ENCODE data around the gene SPNS3. TPM values are rescaled to one million over a fixed set of nuclear protein-coding genes. Genes with fewer than 3 reads are reported as not detected.

The SPNS3 gene
- total and polyA plus RNA-seq, 2 experiments from 2014 or later, result not detected

- Histone ChIP-seq H3K36me3 (no peaks in the 10 kb centered on the region), H3K27me3 (no peaks in the 10 kb centered on the region), H3K4me1 (ENCODE audit: low read depth) (no peaks in the 10 kb centered on the region), H3K9me3 (ENCODE audit: low read depth) (no peaks in the 10 kb centered on the region), H3K4me3 (no peak overlapping the region), H3K27ac (no peak overlapping the region)
- TF ChIP-seq, protein P1, sequence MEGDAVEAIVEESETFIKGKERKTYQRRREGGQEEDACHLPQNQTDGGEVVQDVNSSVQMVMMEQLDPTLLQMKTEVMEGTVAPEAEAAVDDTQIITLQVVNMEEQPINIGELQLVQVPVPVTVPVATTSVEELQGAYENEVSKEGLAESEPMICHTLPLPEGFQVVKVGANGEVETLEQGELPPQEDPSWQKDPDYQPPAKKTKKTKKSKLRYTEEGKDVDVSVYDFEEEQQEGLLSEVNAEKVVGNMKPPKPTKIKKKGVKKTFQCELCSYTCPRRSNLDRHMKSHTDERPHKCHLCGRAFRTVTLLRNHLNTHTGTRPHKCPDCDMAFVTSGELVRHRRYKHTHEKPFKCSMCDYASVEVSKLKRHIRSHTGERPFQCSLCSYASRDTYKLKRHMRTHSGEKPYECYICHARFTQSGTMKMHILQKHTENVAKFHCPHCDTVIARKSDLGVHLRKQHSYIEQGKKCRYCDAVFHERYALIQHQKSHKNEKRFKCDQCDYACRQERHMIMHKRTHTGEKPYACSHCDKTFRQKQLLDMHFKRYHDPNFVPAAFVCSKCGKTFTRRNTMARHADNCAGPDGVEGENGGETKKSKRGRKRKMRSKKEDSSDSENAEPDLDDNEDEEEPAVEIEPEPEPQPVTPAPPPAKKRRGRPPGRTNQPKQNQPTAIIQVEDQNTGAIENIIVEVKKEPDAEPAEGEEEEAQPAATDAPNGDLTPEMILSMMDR (IDR thresholded peaks at IDR 0.05; ENCODE audit: low read depth, low read length), result no peak
- DNase-seq (ENCODE audit: low read depth in 1 of 2, low spot score in 1 of 2), result no peak
These were observed 27.4 kb upstream of the SPNS3 start for GRCh38 chr17:4406386-4406785.

DNA sequence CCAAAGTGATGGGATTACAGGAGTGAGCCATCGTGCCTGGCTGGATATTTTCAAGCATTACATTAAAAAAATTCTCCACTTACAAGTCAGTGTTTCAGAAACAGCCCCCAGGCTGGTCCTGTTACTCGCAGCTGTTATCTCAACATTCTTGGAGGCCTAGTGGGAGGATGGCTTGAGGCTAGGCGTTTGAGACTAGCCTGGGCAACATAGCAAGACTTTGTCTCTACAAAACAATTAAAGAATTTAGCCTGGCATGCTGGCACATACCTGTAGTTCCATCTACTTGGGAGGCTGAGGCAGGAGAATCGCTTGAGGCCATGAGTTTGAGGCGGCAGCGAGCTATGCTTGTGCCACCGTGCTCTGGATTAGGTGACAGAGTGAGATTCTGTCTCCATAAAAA, 26.5 kb upstream of the SPNS3 start:
- Histone ChIP-seq H3K4me3 (no peak overlapping the region), H3K4me1 (ENCODE audit: low read depth) (no peaks in the 10 kb centered on the region), H3K36me3 (no peaks in the 10 kb centered on the region), H3K27ac (no peak overlapping the region), H3K27me3 (no peaks in the 10 kb centered on the region), H3K9me3 (ENCODE audit: low read depth) (no peaks in the 10 kb centered on the region)
- TF ChIP-seq, protein P1 (IDR thresholded peaks at IDR 0.05; ENCODE audit: low read depth, low read length), result no peak
- peak in 1 of 2 donors; percentile 45 for DNase-seq (ENCODE audit: low read depth in 1 of 2, low spot score in 1 of 2)

- Histone ChIP-seq H3K27ac (no peak overlapping the region), H3K4me3 (no peak overlapping the region), H3K4me1 (ENCODE audit: low read depth) (no peaks in the 10 kb centered on the region), H3K27me3 (no peaks in the 10 kb centered on the region), H3K36me3 (no peaks in the 10 kb centered on the region), H3K9me3 (ENCODE audit: low read depth) (no peaks in the 10 kb centered on the region)
- TF ChIP-seq, protein P1 (IDR thresholded peaks at IDR 0.05; ENCODE audit: low read depth, low read length), result no peak
- peak in 1 of 2 donors; percentile 21 for DNase-seq (ENCODE audit: low read depth in 1 of 2, low spot score in 1 of 2)
These were observed 25.9 kb upstream of the SPNS3 start for GRCh38 chr17:4407851-4408250.

DNA sequence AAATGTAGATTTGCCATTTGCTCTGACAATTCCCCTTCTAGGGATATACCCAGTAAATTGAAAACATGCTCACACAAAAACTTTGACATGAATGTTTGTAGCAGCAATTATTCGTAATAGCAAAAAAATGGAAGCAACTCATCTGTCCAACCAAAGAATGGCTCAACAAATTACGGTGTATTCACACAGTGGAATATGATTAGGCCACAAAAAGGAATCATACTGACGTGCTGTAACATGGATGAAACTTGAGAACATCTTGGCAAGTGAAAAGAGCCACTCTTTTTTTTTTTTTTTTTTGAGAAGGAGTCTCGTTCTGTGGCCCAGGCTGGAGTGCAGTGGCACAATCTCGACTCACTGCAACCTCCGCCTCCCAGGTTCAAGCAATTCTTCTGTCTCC, 24.1 kb upstream of the SPNS3 start:
- Histone ChIP-seq H3K4me1 (ENCODE audit: low read depth) (no peaks in the 10 kb centered on the region), H3K27ac (no peak overlapping the region), H3K27me3 (no peaks in the 10 kb centered on the region), H3K36me3 (no peaks in the 10 kb centered on the region), H3K4me3 (no peak overlapping the region), H3K9me3 (ENCODE audit: low read depth) (no peaks in the 10 kb centered on the region)
- DNase-seq (ENCODE audit: low read depth in 1 of 2, low spot score in 1 of 2), result no peak
- TF ChIP-seq, protein P1 (IDR thresholded peaks at IDR 0.05; ENCODE audit: low read depth, low read length), result no peak

DNA sequence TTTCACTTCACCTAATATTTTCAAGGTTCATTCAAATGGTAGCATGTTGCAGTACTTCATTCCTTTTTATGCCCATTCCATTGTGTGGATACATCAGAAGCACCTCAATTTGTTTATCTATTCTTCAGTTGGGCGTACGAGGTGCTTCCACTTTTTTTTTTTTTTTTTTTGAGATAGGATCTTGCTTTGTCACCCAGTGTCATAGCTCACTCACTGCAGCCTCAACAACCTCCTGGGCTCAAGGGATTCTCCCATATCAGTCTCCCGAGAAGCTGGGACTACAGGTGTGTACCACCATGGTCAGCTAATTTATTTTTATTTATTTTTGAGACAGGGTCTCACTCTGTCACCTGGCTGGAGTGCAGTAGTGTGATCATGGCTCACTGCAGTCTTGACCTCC, 22.5 kb upstream of the SPNS3 start:
- Histone ChIP-seq H3K4me1 (ENCODE audit: low read depth) (no peaks in the 10 kb centered on the region), H3K9me3 (ENCODE audit: low read depth) (no peaks in the 10 kb centered on the region), H3K27me3 (no peaks in the 10 kb centered on the region), H3K4me3 (no peak overlapping the region), H3K27ac (no peak overlapping the region), H3K36me3 (no peaks in the 10 kb centered on the region)
- no peak for DNase-seq (ENCODE audit: low read depth in 1 of 2, low spot score in 1 of 2)
- TF ChIP-seq, protein P1 (IDR thresholded peaks at IDR 0.05; ENCODE audit: low read depth, low read length), result no peak

All from cardiac muscle cell (in vitro differentiated cells and primary cell).